Effector memory CD4-positive, alpha-beta T cell (primary cell): ENCODE measurements around the gene BLZF1.

Experiments used
- DNase-seq, 3 donors: peaks; one replicate each; pipeline ENCODE4 v3.0.0-alpha.2; 2020
- H3K27ac ChIP-seq: 2 replicates; pipeline ENCODE4 v1.7.0; 2013; ENCODE audit warnings: mild to moderate bottlenecking, low read length, moderate library complexity; ENCODE audit not compliant: insufficient read depth, poor library complexity, severe bottlenecking
- H3K27me3 ChIP-seq: replicated peaks from 2 replicates; pipeline ENCODE4 v1.7.0; 2013; ENCODE audit warnings: mild to moderate bottlenecking, low read length; ENCODE audit not compliant: insufficient read depth, control insufficient read depth, poor library complexity, severe bottlenecking
- H3K36me3 ChIP-seq: 2 replicates; pipeline ENCODE4 v1.7.0; 2013; ENCODE audit warnings: mild to moderate bottlenecking, low read length, moderate library complexity; ENCODE audit not compliant: control insufficient read depth, insufficient read depth
- H3K4me1 ChIP-seq: 2 replicates; pipeline ENCODE4 v1.7.0; 2013; ENCODE audit warnings: low read length, mild to moderate bottlenecking; ENCODE audit not compliant: control insufficient read depth, insufficient read depth, poor library complexity, severe bottlenecking
- H3K4me3 ChIP-seq: 2 replicates; pipeline ENCODE4 v1.7.0; 2013; ENCODE audit warnings: low read length, low read depth, mild to moderate bottlenecking; ENCODE audit not compliant: insufficient read depth, poor library complexity, severe bottlenecking
- H3K9me3 ChIP-seq: 2 replicates; pipeline ENCODE4 v1.7.0; 2013; ENCODE audit warnings: mild to moderate bottlenecking, low read length, moderate library complexity; ENCODE audit not compliant: control insufficient read depth

The BLZF1 gene

GRCh38 chr1:169360415-169360814, 7.6 kb upstream of the BLZF1 start:
- H3K27me3 ChIP-seq: no peaks in the 10 kb centered on the region
- no peak overlapping the region for H3K4me3 ChIP-seq
- H3K4me1 ChIP-seq: no peaks in the 10 kb centered on the region
- H3K27ac ChIP-seq: no peak overlapping the region
- H3K9me3 ChIP-seq: no peaks in the 10 kb centered on the region
- no peaks in the 10 kb centered on the region for H3K36me3 ChIP-seq
- no peak for DNase-seq

- Histone ChIP-seq H3K4me3 (no peak overlapping the region), H3K9me3 (no peaks in the 10 kb centered on the region), H3K27me3 (no peaks in the 10 kb centered on the region), H3K4me1 (no peaks in the 10 kb centered on the region), H3K27ac (no peak overlapping the region), H3K36me3 (no peaks in the 10 kb centered on the region)
- no peak for DNase-seq
Measured at GRCh38 chr1:169361281-169361680, 6.7 kb upstream of the BLZF1 start.

GRCh38 chr1:169363046-169363730, 4.8 kb upstream of the BLZF1 start:
- H3K27me3 ChIP-seq: no peaks in the 10 kb centered on the region
- DNase-seq: no peak
- no peak overlapping the region for H3K4me3 ChIP-seq
- no peaks in the 10 kb centered on the region for H3K36me3 ChIP-seq
- H3K27ac ChIP-seq: no peak overlapping the region
- no peaks in the 10 kb centered on the region for H3K9me3 ChIP-seq
- peaks cover 9% of the 10 kb centered on the region for H3K4me1 ChIP-seq

GRCh38 chr1:169364948-169365347, 3.0 kb upstream of the BLZF1 start:
- Histone ChIP-seq H3K4me3 (no peak overlapping the region), H3K27me3 (no peaks in the 10 kb centered on the region), H3K27ac (no peak overlapping the region), H3K36me3 (peaks cover 2% of the 10 kb centered on the region), H3K9me3 (no peaks in the 10 kb centered on the region), H3K4me1 (peaks cover 9% of the 10 kb centered on the region)
- DNase-seq: no peak

- Histone ChIP-seq H3K27ac (peak overlapping the region; percentile 94), H3K9me3 (no peaks in the 10 kb centered on the region), H3K27me3 (no peaks in the 10 kb centered on the region), H3K4me3 (peak overlapping the region; percentile 80), H3K4me1 (peaks cover 9% of the 10 kb centered on the region), H3K36me3 (peaks cover 5% of the 10 kb centered on the region)
- no peak for DNase-seq
Measured at GRCh38 chr1:169367096-169367685, 804 bp upstream of the BLZF1 start.

- Histone ChIP-seq H3K36me3 (peaks cover 10% of the 10 kb centered on the region), H3K4me1 (peaks cover 9% of the 10 kb centered on the region), H3K27me3 (no peaks in the 10 kb centered on the region), H3K9me3 (no peaks in the 10 kb centered on the region), H3K27ac (peak overlapping the region; percentile 94), H3K4me3 (peak overlapping the region; percentile 80)
- peak; percentile 8 to 26 (median 15) for DNase-seq
Measured at GRCh38 chr1:169368406-169368769, 393 bp downstream of the BLZF1 start.

- DNase-seq: no peak
- H3K27ac ChIP-seq: no peak overlapping the region
- H3K4me3 ChIP-seq: no peak overlapping the region
- H3K9me3 ChIP-seq: no peaks in the 10 kb centered on the region
- peaks cover 9% of the 10 kb centered on the region for H3K4me1 ChIP-seq
- peaks cover 15% of the 10 kb centered on the region for H3K36me3 ChIP-seq
- H3K27me3 ChIP-seq: no peaks in the 10 kb centered on the region
Measured at GRCh38 chr1:169371404-169371803, 3.4 kb downstream of the BLZF1 start.

GRCh38 chr1:169381162-169381561, 13.2 kb downstream of the BLZF1 start:
- H3K4me3 ChIP-seq: no peak overlapping the region
- no peak overlapping the region for H3K27ac ChIP-seq
- H3K27me3 ChIP-seq: no peaks in the 10 kb centered on the region
- H3K4me1 ChIP-seq: no peaks in the 10 kb centered on the region
- DNase-seq: no peak
- peaks cover 70% of the 10 kb centered on the region for H3K36me3 ChIP-seq
- H3K9me3 ChIP-seq: no peaks in the 10 kb centered on the region

GRCh38 chr1:169383449-169383848, 15.5 kb downstream of the BLZF1 start:
- Histone ChIP-seq H3K9me3 (no peaks in the 10 kb centered on the region), H3K4me1 (no peaks in the 10 kb centered on the region), H3K27me3 (no peaks in the 10 kb centered on the region), H3K27ac (no peak overlapping the region), H3K4me3 (no peak overlapping the region), H3K36me3 (peaks cover 68% of the 10 kb centered on the region)
- no peak for DNase-seq

GRCh38 chr1:169387399-169387798, 19.4 kb downstream of the BLZF1 start:
- no peaks in the 10 kb centered on the region for H3K27me3 ChIP-seq
- DNase-seq: no peak
- no peaks in the 10 kb centered on the region for H3K4me1 ChIP-seq
- H3K9me3 ChIP-seq: no peaks in the 10 kb centered on the region
- H3K27ac ChIP-seq: no peak overlapping the region
- peaks cover 58% of the 10 kb centered on the region for H3K36me3 ChIP-seq
- H3K4me3 ChIP-seq: no peak overlapping the region
